ENCODE results near the gene ADAP1.

GRCh38 chr7:849145-849544 is 105.3 kb downstream of the ADAP1 start:
- TF ChIP-seq CTCF (IDR thresholded peaks at IDR 0.05) = no peak
- TF ChIP-seq POLR2AphosphoS5 (IDR thresholded peaks at IDR 0.05) = no peak
- no peak for TF ChIP-seq EP300 (IDR thresholded peaks at IDR 0.05)
